HepG2 (cell line): ENCODE measurements around the gene BACH1. TPM values are rescaled to one million over a fixed set of nuclear protein-coding genes. Genes with fewer than 3 reads are reported as not detected.

Experiments
- ARID3A ChIP-seq: IDR thresholded peaks from 2 replicates; pipeline ENCODE4 v1.6.1; 2012; ENCODE audit warnings: low read depth, low read length, improper control_type of control experiment
- CEBPB ChIP-seq: IDR thresholded peaks from 2 replicates; pipeline ENCODE4 v1.6.1; 2011; ENCODE audit warnings: low read depth, low read length, improper control_type of control experiment, borderline replicate concordance
- CSRNP1 ChIP-seq: sonication (generic); formaldehyde crosslinking; IDR thresholded peaks from 2 replicates; pipeline ENCODE4 v1.8.1; 2023; ENCODE audit warnings: mild to moderate bottlenecking, missing genetic modification reagents
- ELF3 ChIP-seq: IDR thresholded peaks from 2 replicates; pipeline ENCODE4 v1.6.1; 2016; ENCODE audit warnings: missing genetic modification reagents, missing compliant biosample characterization
- ETV5 ChIP-seq: IDR thresholded peaks from 2 replicates; pipeline ENCODE4 v1.6.1; 2018; ENCODE audit warnings: missing biosample characterization, missing genetic modification reagents, inconsistent platforms, borderline replicate concordance
- IRF1 ChIP-seq: sonication (generic); formaldehyde crosslinking; IDR thresholded peaks from 2 replicates; pipeline ENCODE4 v1.4.0; 2020; ENCODE audit warnings: low read depth, mild to moderate bottlenecking, missing genetic modification reagents
- PAXIP1 ChIP-seq: sonication (generic); formaldehyde crosslinking; conservative IDR thresholded peaks from 2 replicates; pipeline ENCODE4 v1.4.0; 2020; ENCODE audit warnings: mild to moderate bottlenecking, missing genetic modification reagents, moderate library complexity
- ZBTB25 ChIP-seq: IDR thresholded peaks from 2 replicates; pipeline ENCODE4 v1.6.1; 2018; ENCODE audit warnings: missing genetic modification reagents
- polyA plus RNA-seq, 8 experiments: library from polyadenylated mRNA; depleted of rRNA in 3 of 8; stranded (reverse) in 7 of 8; unstranded in 1 of 8; fragments of >200 nt; fragmentation: Illumina TruSeq in 4 of 8; extraction: Trizol in 4 of 8; gene quantifications; 2 replicates each; pipeline versions ENCODE4 v1.2.1 to v1.2.3, GENCODE V29; 2011 to 2016; ENCODE audit warnings: low read depth in 4 of 8, missing spikeins in 1 of 8, mixed read lengths in 1 of 8; ENCODE audit not compliant: insufficient read depth in 1 of 8
- total RNA-seq, 5 experiments: library from RNA; depleted of rRNA; stranded (reverse); fragments of >200 nt; fragmentation: Illumina TruSeq; extraction: Trizol; gene quantifications; 2 replicates each; pipeline ENCODE4 v1.2.3, GENCODE V29; 2016; ENCODE audit warnings: low read depth in 1 of 5

Gene BACH1
- total and polyA plus RNA-seq, 2 of the 13 experiments (the other 11 are each of a cell fraction or from before 2014, with no cell fraction given): 16.5 to 51.7 TPM

- TF ChIP-seq PAXIP1 (CRISPR knock-in tag) (peak; percentile 84), ELF3 (CRISPR knock-in tag) (peak; percentile 63), ZBTB25 (CRISPR knock-in tag) (no peak), IRF1 (no peak), ETV5 (peak; percentile 79; the same call in 1 of the 2 replicates), CEBPB (0 out of 2 replicates have a peak, but pooled peaks have one; percentile 22), CSRNP1 (no peak), ARID3A (peak; percentile 52)
- TF ChIP-seq, all 625 proteins: peak for 21
Observed at GRCh38 chr21:29287383-29287782, 11.3 kb upstream of the BACH1 start (continued).
